Panc1 (cell line): ENCODE data around the gene MYO1E.

Experiments
- CTCF ChIP-seq: fragments of 450-650 bp; IDR thresholded peaks from 2 replicates; pipeline ENCODE4 v1.5.1; 2017; ENCODE audit warnings: mild to moderate bottlenecking
- POLR2AphosphoS5 ChIP-seq: IDR thresholded peaks from 2 replicates; pipeline ENCODE4 v1.6.1; 2012; ENCODE audit warnings: mild to moderate bottlenecking, low read depth, low read length, moderate library complexity
- TF ChIP-seq, protein P1 (sequence below), 2 experiments: IDR thresholded peaks; 2 replicates each; pipeline ENCODE4 v1.6.1; 2011 to 2012; ENCODE audit warnings: low read depth in 2 of 2, control low read depth in 1 of 2, low read length in 1 of 2, mild to moderate bottlenecking in 1 of 2, moderate library complexity in 1 of 2; ENCODE audit not compliant: insufficient read depth in 1 of 2

- TF ChIP-seq CTCF (no peak), POLR2AphosphoS5 (no peak)
- TF ChIP-seq, protein P1, sequence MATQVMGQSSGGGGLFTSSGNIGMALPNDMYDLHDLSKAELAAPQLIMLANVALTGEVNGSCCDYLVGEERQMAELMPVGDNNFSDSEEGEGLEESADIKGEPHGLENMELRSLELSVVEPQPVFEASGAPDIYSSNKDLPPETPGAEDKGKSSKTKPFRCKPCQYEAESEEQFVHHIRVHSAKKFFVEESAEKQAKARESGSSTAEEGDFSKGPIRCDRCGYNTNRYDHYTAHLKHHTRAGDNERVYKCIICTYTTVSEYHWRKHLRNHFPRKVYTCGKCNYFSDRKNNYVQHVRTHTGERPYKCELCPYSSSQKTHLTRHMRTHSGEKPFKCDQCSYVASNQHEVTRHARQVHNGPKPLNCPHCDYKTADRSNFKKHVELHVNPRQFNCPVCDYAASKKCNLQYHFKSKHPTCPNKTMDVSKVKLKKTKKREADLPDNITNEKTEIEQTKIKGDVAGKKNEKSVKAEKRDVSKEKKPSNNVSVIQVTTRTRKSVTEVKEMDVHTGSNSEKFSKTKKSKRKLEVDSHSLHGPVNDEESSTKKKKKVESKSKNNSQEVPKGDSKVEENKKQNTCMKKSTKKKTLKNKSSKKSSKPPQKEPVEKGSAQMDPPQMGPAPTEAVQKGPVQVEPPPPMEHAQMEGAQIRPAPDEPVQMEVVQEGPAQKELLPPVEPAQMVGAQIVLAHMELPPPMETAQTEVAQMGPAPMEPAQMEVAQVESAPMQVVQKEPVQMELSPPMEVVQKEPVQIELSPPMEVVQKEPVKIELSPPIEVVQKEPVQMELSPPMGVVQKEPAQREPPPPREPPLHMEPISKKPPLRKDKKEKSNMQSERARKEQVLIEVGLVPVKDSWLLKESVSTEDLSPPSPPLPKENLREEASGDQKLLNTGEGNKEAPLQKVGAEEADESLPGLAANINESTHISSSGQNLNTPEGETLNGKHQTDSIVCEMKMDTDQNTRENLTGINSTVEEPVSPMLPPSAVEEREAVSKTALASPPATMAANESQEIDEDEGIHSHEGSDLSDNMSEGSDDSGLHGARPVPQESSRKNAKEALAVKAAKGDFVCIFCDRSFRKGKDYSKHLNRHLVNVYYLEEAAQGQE (IDR thresholded peaks at IDR 0.05; ENCODE audit: insufficient read depth in 1 of 2, low read depth in 2 of 2, low read length in 1 of 2), result no peak
Measured at GRCh38 chr15:59388670-59389069, 16.0 kb upstream of the MYO1E start.
